Activated CD4-positive, alpha-beta T cell treated with anti-CD3 and anti-CD28 coated beads for 4 hours (primary cell): ENCODE data around the gene OXA1L.
"Not testable (repeated sequence)": the region's sequence is repeated elsewhere in the genome, so short reads cannot be mapped to it uniquely, and the experiment has no call there.

Experiments
- DNase-seq, 2 donors: peaks; one replicate each; pipeline ENCODE4 v3.0.0-alpha.2; 2020

OXA1L gene

DNA sequence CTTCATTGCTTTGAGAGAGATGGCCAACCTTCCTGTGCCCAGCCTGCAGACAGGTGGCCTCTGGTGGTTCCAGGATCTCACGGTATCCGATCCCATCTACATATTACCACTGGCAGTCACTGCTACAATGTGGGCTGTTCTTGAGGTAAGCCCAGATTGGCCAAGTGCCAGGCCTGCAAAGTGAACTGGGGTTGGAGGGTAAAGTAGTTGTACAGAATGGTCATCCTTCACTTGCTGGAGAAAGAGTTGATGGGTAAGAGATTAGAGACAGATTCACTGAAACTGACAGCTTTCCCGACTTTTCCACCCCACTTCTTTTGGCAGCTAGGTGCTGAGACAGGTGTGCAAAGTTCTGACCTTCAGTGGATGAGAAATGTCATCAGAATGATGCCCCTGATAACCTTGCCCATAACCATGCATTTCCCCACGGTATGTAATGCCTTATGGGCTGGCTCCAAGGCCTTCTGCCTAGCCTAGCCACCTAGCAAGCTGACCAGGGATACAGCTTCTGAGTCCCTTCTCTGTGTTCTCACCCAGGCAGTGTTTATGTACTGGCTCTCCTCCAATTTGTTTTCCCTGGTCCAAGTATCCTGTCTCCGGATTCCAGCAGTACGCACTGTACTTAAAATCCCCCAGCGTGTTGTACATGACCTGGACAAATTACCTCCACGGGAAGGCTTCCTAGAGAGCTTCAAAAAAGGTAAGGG is 4.1 kb downstream of the OXA1L start:
- DNase-seq = no peak

DNA sequence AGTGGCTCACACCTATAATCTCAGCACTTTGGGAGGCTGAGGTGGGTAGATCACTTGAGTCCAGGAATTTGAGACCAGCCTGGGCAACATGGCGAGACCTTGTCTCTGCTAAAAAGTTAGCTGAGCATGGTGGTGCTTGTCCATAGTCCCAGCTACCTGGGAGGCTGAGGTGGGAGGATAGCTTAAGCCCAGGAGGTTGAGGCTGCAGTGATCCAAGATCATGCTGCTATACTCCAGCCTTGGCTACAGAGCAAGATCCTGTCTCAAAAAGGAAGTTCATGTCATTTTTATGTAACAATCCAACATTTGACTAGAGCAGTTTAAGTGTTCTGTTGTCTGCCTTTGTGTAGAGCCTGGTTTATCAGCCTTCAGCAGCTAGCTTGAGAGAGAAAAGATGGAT is 6.2 kb downstream of the OXA1L start:
- DNase-seq = no peak

DNA sequence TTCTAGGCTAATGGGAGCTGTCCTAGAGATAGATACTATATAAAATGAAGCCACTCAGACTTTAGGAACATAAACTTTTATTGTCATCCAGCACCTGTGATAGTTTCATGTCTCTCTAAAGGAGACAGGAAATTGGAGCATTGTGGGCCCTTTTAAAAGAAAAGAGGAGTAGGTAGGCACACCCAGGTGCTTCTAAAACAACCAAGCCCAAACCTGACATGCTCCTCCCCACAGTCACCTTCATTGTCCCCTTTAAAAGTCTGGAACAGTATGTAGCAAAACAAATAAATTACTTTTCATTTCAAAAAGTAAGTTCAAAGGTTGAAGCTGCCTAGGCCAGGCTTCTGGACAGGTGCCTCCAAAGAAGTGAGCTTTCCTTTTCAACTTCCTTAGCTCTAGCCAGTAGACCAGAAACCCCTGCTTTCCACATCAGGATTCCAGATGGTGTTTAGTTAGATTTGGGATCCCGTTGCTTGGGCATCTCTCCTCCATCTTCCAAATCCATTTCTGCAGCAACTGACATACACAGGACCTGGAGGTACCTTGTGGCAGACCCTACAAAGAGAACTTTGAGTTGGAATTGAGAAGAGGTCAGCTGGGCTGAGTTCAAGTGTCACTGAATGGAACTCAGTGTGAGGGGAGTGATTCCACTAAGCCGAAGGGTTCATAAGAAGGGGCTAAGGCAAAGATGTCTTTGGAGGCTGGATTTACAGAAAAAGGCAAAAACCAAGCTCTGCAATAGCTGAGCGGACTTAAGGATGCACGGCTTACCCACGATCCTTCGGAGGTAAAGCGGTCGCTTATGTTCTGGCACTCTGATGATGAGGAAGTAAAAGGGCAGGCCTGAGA is 6.9 kb downstream of the OXA1L start:
- no peak for DNase-seq

DNA sequence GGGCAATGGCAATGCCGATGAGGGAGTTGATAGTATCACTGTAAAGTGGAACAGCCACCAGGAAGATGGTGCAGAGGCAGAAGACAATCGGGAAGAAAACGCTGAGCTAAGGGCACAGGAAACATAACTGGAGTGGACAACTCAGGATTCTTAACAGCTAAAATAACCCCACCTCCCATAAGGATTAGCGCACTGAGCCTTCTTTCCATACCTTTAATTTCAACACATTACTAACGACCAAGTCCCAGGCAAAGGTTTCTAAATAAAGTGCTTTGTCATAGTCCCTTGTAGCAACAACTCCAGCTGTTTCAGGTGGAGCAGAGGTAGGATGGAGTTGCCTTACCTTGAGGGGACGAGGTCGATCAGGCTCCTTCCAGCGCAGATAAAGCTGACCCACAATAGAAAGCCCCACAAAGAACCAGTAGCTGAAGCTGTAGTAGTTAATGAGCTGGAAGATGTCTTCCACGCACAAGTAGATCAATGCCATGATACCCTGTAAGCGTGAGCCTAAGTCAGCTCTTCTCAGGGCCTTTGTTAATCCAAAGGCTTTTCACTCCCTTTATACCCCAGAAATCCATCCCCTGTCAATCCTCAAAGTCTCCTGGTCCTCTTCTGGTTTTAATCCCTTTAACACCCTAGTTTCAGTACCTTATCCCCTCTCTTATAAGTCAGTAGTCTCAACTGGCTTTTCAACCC is 7.7 kb downstream of the OXA1L start:
- no peak for DNase-seq

GRCh38 chr14:22776215-22776614 is 9.7 kb downstream of the OXA1L start:
- no peak for DNase-seq

DNA sequence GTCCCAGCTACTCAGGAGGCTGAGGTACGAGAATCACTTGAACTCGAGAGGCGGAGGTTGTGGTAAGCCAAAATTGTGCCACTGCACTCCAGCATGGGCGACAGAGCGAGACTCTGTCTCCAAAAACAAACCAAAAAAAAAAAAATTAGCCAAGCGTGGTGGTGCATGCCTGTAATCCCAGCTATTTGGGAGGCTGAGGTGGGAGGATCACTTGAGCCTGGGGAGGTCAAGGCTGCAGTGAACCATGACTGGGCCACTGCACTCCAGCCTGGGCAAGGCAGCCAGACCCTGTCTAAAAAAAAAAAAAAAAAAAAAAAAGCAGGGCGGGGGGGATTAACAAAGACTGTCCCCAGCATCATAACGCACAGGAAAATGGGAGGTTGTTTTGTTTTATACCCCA is 10.4 kb downstream of the OXA1L start:
- not testable (repeated sequence) for DNase-seq

DNA sequence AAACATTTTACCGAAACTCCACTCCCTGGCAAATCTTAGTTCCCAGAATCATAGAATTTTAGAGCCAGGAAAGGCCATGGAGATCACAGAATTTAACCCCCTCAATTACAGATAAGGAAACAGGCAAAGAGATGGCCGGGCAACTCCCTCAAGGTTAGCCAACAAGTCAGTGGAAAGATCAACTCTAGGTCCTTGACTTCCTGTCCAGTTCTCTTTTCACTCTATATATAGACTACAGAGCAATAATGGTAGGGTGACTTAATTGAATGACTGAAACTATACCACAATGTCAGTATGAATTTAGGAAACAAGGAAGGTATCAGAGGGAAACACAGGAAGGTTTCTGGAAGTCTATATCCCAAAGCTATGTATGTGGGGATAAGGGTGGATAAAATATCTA is 11.6 kb downstream of the OXA1L start:
- DNase-seq = no peak

GRCh38 chr14:22780105-22780679 is 13.7 kb downstream of the OXA1L start:
- no peak for DNase-seq

DNA sequence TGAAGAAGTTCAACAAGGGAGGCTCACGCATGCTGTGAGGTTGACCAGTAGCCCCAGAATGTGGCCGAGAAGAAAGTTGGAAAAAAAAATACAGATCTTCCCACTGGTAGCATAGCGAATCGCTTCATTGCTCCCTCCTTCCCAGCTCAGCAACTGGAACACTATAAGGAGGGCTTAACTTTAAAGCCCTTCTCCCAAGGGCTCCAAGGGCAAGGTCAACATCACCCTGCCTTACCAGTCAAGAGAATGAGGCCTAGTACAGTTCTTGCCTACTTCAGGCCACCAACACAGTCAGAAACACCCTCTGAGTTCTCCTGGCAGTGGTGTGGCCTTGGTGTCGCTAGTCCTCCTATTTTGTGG is 14.4 kb downstream of the OXA1L start:
- DNase-seq = no peak

DNA sequence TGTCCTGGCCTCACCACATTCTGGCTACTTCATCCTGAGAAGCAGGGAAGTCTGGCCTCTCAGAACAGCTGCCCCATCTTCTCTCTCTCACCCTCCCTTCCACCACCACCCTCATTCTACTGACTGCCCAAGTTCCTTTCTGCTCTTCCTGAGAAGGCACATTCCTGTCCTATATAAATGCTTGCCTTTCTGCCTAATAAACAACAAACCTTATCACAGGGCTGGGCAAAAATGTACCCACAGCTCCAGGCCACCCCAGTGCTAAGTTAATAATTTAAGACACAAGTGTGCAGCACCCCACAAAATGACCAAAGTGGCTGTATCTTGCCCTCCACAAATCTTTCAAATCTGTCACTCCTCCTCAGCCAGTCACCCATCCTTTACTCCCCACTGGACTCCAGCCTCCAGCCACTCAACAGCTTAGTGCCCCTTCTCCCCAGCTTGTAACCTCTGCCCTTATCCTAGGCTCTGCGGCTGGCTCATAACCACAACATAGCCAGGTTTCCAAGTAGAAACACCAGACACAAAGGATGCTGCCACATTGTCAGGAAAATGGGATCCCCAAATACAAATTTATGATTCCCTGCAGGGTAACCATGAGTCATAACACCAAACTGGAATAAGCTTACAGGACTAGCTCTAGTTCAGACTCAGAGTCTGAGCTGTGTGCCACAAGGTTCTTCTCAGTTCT is 15.0 kb downstream of the OXA1L start:
- DNase-seq = no peak

DNA sequence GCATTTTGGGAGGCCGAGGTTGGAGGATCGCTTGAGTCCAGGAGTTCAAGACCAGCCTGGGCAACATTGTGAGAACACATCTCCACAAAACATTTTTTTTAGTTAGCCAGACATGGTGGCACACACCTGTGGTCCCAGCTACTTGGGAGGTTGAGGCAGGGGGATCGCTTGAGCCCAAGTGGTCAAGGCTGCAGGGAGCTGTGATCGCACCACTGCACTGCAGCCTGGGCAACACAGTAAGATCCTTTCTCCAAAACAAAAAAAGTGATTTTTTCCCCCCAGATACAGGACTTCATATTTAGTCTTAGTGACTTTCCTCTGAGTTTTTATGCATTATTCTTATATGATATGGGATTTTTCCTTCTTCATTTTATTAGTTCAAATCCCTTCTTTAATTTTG is 20.2 kb downstream of the OXA1L start:
- DNase-seq = no peak

DNA sequence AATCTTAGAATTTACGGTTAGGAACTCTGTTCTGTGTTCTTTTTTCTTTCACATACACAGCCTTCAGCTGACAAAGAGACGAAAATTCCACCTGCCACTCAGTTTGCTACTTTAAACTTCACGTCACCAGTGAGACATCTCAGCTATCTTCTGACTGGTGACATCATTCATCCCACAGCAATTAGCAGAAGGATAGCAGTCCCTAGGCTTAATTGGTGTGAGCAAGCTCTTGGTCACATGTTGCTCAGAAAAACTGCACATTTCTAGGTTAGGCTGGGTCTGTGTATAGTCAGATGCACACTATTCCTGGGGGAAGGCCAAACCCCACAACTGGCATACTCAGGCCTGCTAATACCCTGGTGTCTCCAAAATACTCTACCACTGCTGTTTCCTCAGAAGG is 24.8 kb downstream of the OXA1L start:
- no peak for DNase-seq

DNA sequence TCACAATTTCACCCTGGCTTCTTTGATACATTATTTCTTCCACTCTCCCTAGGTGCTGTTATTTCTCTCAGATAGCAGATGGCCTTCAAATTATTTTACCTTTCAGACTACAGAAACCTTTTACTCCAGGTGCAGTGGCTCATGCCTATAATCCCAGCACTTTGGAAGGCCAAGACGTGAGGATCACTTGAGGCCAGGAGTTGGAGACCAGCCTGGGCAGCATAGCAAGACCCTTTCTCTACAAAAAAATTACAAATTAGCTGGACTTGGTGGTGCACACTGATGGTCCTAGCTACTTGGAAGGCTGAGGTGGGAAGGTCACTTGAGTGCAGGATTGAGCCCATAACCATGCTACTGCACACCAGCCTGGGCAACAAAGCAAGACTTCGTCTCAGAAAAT is 25.7 kb downstream of the OXA1L start:
- DNase-seq = no peak

- not testable (repeated sequence) for DNase-seq
Observed at GRCh38 chr14:22793550-22793949, 27.1 kb downstream of the OXA1L start.

- DNase-seq = no peak
Observed at GRCh38 chr14:22793976-22794375, 27.5 kb downstream of the OXA1L start.

DNA sequence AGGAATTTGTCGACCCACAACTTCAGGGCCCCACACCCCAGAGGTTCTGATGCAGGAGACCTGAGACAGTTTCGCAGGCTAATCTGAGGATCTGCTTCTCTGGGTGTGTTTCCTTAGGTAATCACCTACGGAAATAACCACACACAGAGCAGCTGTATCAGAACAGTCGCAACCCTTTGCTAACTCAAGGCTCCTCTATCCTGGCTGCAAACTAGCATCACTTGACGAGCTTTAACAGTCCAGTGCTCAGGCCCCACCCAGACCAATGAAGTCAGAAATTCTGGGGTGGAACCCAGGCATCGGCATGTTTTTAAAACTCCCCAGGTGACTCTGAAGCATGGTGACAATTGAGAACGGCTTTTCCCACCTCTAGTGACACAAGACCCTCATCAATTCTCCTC is 28.1 kb downstream of the OXA1L start:
- DNase-seq = no peak

GRCh38 chr14:22796087-22796707 is 29.7 kb downstream of the OXA1L start:
- no peak for DNase-seq

DNA sequence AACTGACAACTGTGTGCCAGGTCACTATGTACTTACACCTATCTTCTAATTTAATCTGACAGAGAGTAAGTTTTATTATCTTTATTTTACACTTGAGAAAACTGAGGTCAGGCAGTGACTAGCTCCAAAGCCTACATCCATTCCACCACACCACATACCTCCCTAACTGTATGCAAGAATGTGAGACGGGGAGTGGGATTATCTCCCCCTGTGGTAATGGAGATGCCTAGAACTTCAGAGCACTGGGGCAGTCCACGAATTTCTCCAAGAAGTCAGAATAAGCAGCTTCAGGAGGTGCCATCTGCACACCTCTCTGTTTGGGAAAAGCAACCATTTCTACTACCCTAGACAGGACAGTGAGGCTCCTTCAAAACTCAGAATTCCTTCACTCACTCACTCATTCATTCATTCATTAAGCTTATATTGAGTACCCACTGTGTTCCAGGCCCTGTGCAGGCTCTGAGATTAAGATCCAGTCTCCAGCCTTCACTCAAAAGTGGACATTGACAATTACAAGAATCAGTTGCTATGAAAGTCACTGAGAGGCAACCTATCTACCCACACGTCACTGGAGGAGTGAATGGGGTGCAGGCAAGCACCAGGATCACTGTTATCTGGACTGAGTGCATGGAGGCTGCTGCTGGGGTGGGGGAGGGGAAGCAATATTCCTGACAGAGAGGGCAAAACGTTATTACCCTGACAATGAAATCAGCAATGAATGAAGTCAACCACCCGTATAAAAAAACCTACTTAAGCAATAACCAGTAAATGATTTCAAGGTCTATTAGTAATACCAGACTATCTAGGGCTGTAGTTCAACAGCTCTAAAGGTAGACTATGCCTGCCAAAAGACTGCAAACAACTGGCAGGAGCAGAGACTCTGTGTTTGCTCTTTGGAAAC is 30.8 kb downstream of the OXA1L start:
- DNase-seq = no peak

GRCh38 chr14:22798528-22798927 is 32.0 kb downstream of the OXA1L start:
- DNase-seq = no peak

DNA sequence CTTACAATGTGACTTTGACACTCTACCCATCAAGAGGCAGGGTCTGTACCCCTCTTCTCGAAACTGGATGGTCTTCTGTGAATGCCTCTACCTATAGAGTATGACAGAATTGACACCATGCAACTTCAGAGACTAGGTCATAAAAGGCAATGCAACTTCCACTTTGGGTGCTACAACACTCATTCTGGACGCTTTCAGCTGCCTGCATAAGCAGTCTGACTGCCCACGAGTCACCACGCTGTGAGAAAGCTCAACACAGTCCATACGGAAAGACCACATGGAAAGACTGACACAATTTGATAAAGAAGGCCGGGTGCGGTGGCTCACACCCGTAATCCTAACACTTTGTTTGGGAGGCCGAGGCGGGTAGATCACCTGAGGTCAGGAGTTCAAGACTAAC is 33.9 kb downstream of the OXA1L start:
- no peak for DNase-seq

DNA sequence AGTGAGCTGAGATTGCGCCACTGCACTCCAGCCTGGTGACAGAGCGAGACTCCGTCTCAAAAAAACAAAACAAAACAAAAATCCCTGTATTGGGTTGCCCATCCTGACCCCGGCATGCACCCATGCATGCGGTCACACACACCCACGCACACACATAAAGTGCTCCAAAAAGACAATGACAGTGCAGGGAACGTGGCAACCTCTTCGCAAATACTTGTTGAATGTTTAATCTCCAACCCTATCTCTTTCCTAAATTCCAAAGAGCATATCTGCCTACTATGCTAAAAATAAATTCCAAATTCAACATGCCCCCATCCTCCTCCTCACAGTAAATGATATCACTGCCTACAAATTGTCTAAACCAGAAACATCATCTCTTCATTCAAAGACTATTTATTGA is 35.2 kb downstream of the OXA1L start:
- no peak for DNase-seq
